K562 (cell line): ENCODE data around the gene CCDC106. TPM values are rescaled to one million over a fixed set of nuclear protein-coding genes. Genes with fewer than 3 reads are reported as not detected.
A peak's percentile ranks its signal among the peaks of the same experiment; 100 is the strongest.

ENCODE experiments used
- E2F4 ChIP-seq: sonication (generic); formaldehyde crosslinking; IDR thresholded peaks from 2 replicates; pipeline ENCODE4 v1.8.0; 2022; ENCODE audit warnings: mild to moderate bottlenecking, low read depth, missing genetic modification reagents
- FOXJ3 ChIP-seq: sonication (generic); formaldehyde crosslinking; IDR thresholded peaks from 2 replicates; pipeline ENCODE4 v1.4.0; 2020; ENCODE audit warnings: mild to moderate bottlenecking, missing genetic modification reagents
- KDM4B ChIP-seq, 2 experiments: fragments of 450-650 bp in 1 of 2; sonication (generic) in 1 of 2; IDR thresholded peaks; 2 replicates each; pipeline ENCODE4 v1.6.1; 2016 to 2017; ENCODE audit warnings: borderline replicate concordance in 2 of 2, antibody characterized with exemption in 1 of 2, low read depth in 1 of 2, mild to moderate bottlenecking in 1 of 2
- KLF16 ChIP-seq: IDR thresholded peaks from 2 replicates; pipeline ENCODE4 v1.6.1; 2016; ENCODE audit warnings: antibody characterized with exemption
- MLLT1 ChIP-seq, 2 experiments: fragments of 450-650 bp; IDR thresholded peaks; 2 replicates each; pipeline ENCODE4 v1.6.1; 2016
- PHB ChIP-seq: fragments of 250-450 bp; sonication (Bioruptor Pico); IDR thresholded peaks from 2 replicates; pipeline ENCODE4 v1.5.0; 2021
- POLR3A ChIP-seq: IDR thresholded peaks from 2 replicates; pipeline ENCODE4 v1.6.1; 2011; ENCODE audit warnings: borderline replicate concordance, mild to moderate bottlenecking, moderate library complexity; ENCODE audit not compliant: insufficient read length, insufficient read depth; ENCODE audit errors: extremely low read depth
- RREB1 ChIP-seq: fragments of 250-450 bp; sonication (Bioruptor Pico); IDR thresholded peaks from 2 replicates; pipeline ENCODE4 v1.4.0; 2020
- SAFB2 ChIP-seq: fragments of 200-400 bp; formaldehyde crosslinking; IDR thresholded peaks from 2 replicates; pipeline ENCODE4 v1.6.1; 2018; ENCODE audit warnings: borderline replicate concordance, low read length, low read depth, moderate library complexity; ENCODE audit not compliant: severe bottlenecking
- SOX6 ChIP-seq: fragments of 450-650 bp; IDR thresholded peaks from 2 replicates; pipeline ENCODE4 v1.6.1; 2014; ENCODE audit warnings: mild to moderate bottlenecking
- SRF ChIP-seq, 2 experiments: fragments of 250-450, 450-650 bp in 1 of 2; sonication (Bioruptor Pico) in 1 of 2; sonication (generic) in 1 of 2; formaldehyde crosslinking; IDR thresholded peaks; 2 replicates each; pipeline versions ENCODE4 v1.5.0 to v1.5.1; 2020 to 2022; ENCODE audit warnings: mild to moderate bottlenecking in 1 of 2, missing genetic modification reagents in 1 of 2
- TAF1 ChIP-seq: IDR thresholded peaks from 2 replicates; pipeline ENCODE4 v1.6.1; 2011; ENCODE audit warnings: mild to moderate bottlenecking, low read length, moderate library complexity; ENCODE audit not compliant: insufficient read depth, control insufficient read depth, severe bottlenecking; ENCODE audit errors: extremely low read depth
- ZNF165 ChIP-seq: fragments of 250-450 bp; sonication (Bioruptor Pico); IDR thresholded peaks from 2 replicates; pipeline ENCODE4 v1.4.0; 2020; ENCODE audit warnings: borderline replicate concordance
- ZNF212 ChIP-seq: fragments of 450-650 bp; formaldehyde crosslinking; IDR thresholded peaks from 2 replicates; pipeline ENCODE4 v1.4.0; 2020; ENCODE audit warnings: mild to moderate bottlenecking
- ZNF398 ChIP-seq: fragments of 250-450 bp; sonication (Bioruptor Pico); IDR thresholded peaks from 2 replicates; pipeline ENCODE4 v1.8.0; 2021; ENCODE audit warnings: moderate library complexity, mild to moderate bottlenecking, inconsistent platforms
- ZSCAN29 ChIP-seq: fragments of 450-650 bp; IDR thresholded peaks from 2 replicates; pipeline ENCODE4 v1.6.1; 2017
- polyA plus RNA-seq, 8 experiments: library from polyadenylated mRNA; depleted of rRNA in 4 of 8; stranded (reverse) in 5 of 8; unstranded in 3 of 8; fragments of >200 nt; fragmentation: Nextera tagmentation in 2 of 8; fragmentation: Illumina TruSeq in 1 of 8; extraction: Ambion mirVana in 2 of 8; extraction: Trizol in 1 of 8; gene quantifications; 2 replicates each; pipeline versions ENCODE4 v1.2.1 to v1.2.3, GENCODE V29; 2011 to 2014; ENCODE audit warnings: inconsistent platforms in 1 of 8, missing spikeins in 1 of 8
- total RNA-seq, 7 experiments: library from RNA; depleted of rRNA in 6 of 7; stranded (reverse); fragments of >200 nt in 6 of 7; fragmentation: Illumina TruSeq in 2 of 7; extraction: Trizol in 2 of 7; gene quantifications; 2 replicates each; pipeline versions ENCODE4 v1.2.1 to v1.2.3, GENCODE V29; 2011 to 2021; ENCODE audit warnings: low replicate concordance in 1 of 7

Gene CCDC106
- total and polyA plus RNA-seq, 9 of the 15 experiments (the other 6 are each of a cell fraction or from before 2014, with no cell fraction given) = 0.10 to 27.5 (median 15.0) TPM; not detected in 1

- TF ChIP-seq SRF (CRISPR knock-in tag; IDR thresholded peaks at IDR 0.05) (0 out of 4 replicates have a peak, but pooled peaks of 1 of the 2 experiments have one; percentile 11), TAF1 (peak; percentile 80), SOX6 (peak; percentile 48; the same call in 1 of the 2 replicates), FOXJ3 (CRISPR knock-in tag) (no peak), ZSCAN29 (no peak), ZNF212 (no peak), MLLT1 (IDR thresholded peaks at IDR 0.05) (0 out of 4 replicates have a peak, but pooled peaks have one; percentile 15 to 17), PHB (CRISPR knock-in tag) (no peak), KDM4B (IDR thresholded peaks at IDR 0.05; ENCODE audit: borderline replicate concordance in 2 of 2, low read depth in 1 of 2) (peak in 1 of 2 experiments; percentile 81; a peak in 1 of 4 replicates), E2F4 (CRISPR knock-in tag) (no peak), RREB1 (CRISPR knock-in tag) (no peak), ZNF398 (CRISPR knock-in tag) (no peak), POLR3A (no peak), ZNF165 (no peak), SAFB2 (no peak), KLF16 (no peak)
Measured at GRCh38 chr19:55643003-55643886, 4.8 kb upstream of the CCDC106 start, which contains the start of gene ZNF581 (continued).
